ENCODE data around the gene ABR. TPM values are rescaled to one million over a fixed set of nuclear protein-coding genes. Genes with fewer than 3 reads are reported as not detected.

ABR gene
- total and polyA plus RNA-seq, 2 of the 8 experiments (the other 6 are each of a cell fraction or from before 2014, with no cell fraction given) = 44.8 to 47.2 TPM

DNA sequence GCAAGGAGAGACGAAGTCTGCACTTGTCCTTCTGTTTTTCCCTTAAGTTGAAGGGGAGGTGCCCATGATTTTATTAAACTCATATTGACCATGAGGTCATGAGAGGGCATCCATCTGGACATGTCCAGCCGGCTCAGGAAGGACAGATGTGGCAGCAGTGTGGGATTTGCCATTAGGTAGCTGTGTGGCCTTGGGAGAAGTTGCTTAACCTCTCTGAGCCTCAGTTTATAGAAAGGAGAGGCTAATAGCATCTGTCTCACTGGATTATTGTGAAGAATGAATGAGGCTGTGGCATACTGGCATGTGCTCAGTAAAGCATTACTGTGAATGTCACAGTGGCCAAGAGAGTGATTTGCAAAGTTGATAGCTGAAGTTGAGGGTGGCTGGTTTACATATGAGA lies 181.7 kb downstream of the ABR start:
- FAIRE-seq (no peak), DNase-seq (ENCODE audit: low read depth in 1 of 2, low spot score in 2 of 2) (no peak)
- WGBS, 2 experiments (ENCODE audit: extremely low coverage in 1 of 2, insufficient coverage in 1 of 2, insufficient read length in 1 of 2, insufficient replicate concordance in 2 of 2, low coverage in 1 of 2, low lambda C conversion rate in 2 of 2, missing lambda C conversion rate in 1 of 2) = 91% methylated on average over 2 of the region's 2 CpGs; no CpG with 5 or more reads in 1 of the 2 experiments
- Histone ChIP-seq H4K91ac (replicated peaks; ENCODE audit: insufficient read length, low read length) (no peak overlapping the region), H3K14ac (ENCODE audit: insufficient read length) (no peak overlapping the region), H3K4me1 (replicated peaks in 1 of 4; ENCODE audit: control insufficient read depth in 3 of 4, insufficient read depth in 4 of 4, low read length in 3 of 4) (peaks cover 0 to 5% (median 0%) of the 10 kb centered on the region in 4 experiments; a peak in 2 of 7 replicates), H3K9me3 (ENCODE audit: insufficient read depth in 2 of 2, low read depth in 1 of 2, low read length in 1 of 2) (no peaks in the 10 kb centered on the region), H2BK20ac (ENCODE audit: low read length) (no peak overlapping the region), H4K5ac (ENCODE audit: insufficient read length, low read depth, low read length) (no peak overlapping the region), H2AK5ac (ENCODE audit: low read depth, low read length) (no peak overlapping the region), H3K23ac (ENCODE audit: insufficient read length) (no peak overlapping the region), H4K8ac (ENCODE audit: extremely low read depth, insufficient read depth, low read length) (no peak overlapping the region), H2BK12ac (ENCODE audit: low read depth, low read length) (no peak overlapping the region), H3K23me2 (ENCODE audit: low read depth, low read length) (peaks cover 8% of the 10 kb centered on the region; the same call in 1 of the 2 replicates), H3K18ac (ENCODE audit: extremely low read depth, low read length) (no peak overlapping the region), H3K79me1 (ENCODE audit: low read depth, low read length) (0 out of 2 replicates have a peak, but pooled peaks cover 4% of the 10 kb centered on the region), H3K27ac (ENCODE audit: low read depth, low read length) (no peak overlapping the region), H3K4ac (replicated peaks; ENCODE audit: insufficient read length, low read depth, low read length) (no peak overlapping the region), H3K4me3 (ENCODE audit: extremely low read depth in 1 of 4, insufficient read depth in 2 of 4, low read depth in 3 of 4, low read length in 4 of 4) (peak overlapping the region; percentile 86 to 99 (median 94); a peak in 5 of 8 replicates), H4K20me1 (replicated peaks in 1 of 2; ENCODE audit: control insufficient read depth in 1 of 2, insufficient read depth in 2 of 2, low read length in 2 of 2) (peaks cover 2 to 4% of the 10 kb centered on the region in 2 experiments), H2BK15ac (ENCODE audit: low read length) (no peak overlapping the region), H2BK120ac (replicated peaks; ENCODE audit: low read depth, low read length) (no peak overlapping the region), H3K56ac (replicated peaks; ENCODE audit: insufficient read length, low read depth, low read length) (no peak overlapping the region), H2AFZ (ENCODE audit: low read length) (no peak overlapping the region), H3K4me2 (ENCODE audit: insufficient read depth in 1 of 2, low read depth in 2 of 2, low read length in 2 of 2) (peak overlapping the region; percentile 32 to 73), H3K36me3 (ENCODE audit: control insufficient read depth in 2 of 4, insufficient read depth in 4 of 4, low read length in 3 of 4) (peaks cover 6 to 26% (median 16%) of the 10 kb centered on the region in 4 experiments), H3K9ac (replicated peaks in 1 of 4; ENCODE audit: extremely low read depth in 1 of 4, low read depth in 3 of 4, low read length in 3 of 4) (no peak overlapping the region; a peak in 1 of 7 replicates), H3K27me3 (replicated peaks in 1 of 4; ENCODE audit: control insufficient read depth in 3 of 4, extremely low read depth in 1 of 4, insufficient read depth in 3 of 4, low read length in 3 of 4) (no peaks in the 10 kb centered on the region; a peak in 1 of 7 replicates), H3K79me2 (ENCODE audit: control insufficient read depth in 1 of 2, insufficient read depth in 2 of 2, low read length in 2 of 2) (peaks cover 0 to 13% of the 10 kb centered on the region in 2 experiments; a peak in 2 of 4 replicates), H2BK5ac (ENCODE audit: low read depth, low read length) (no peak overlapping the region)
- POLR2A ChIA-PET (ENCODE audit: partially characterized antibody) = interaction anchor here (1.5 to 2.3 kb wide), 3 partner anchors 10 to 207 kb away, joined by 3 to 8 read pairs (median 6); no protein-coding TSS in a partner anchor
- CTCF ChIA-PET (ENCODE audit: partially characterized antibody) = interaction anchor here (0.9 to 12.7 kb wide), 13 partner anchors 18 to 293 kb away, joined by 3 to 144 read pairs (median 5); partner anchors contain the start of genes GLOD4, MRM3 and NXN
- TF ChIP-seq RBBP5 (IDR thresholded peaks at IDR 0.05; ENCODE audit: borderline replicate concordance, low read depth, low read length) = no peak
- no peak for TF ChIP-seq CHD2 (IDR thresholded peaks at IDR 0.05; ENCODE audit: low read length)
- no peak for TF ChIP-seq CBX8 (IDR thresholded peaks at IDR 0.05; ENCODE audit: borderline replicate concordance, low read depth, low read length)
- no peak for TF ChIP-seq JUND (IDR thresholded peaks at IDR 0.05; ENCODE audit: low read length)
- TF ChIP-seq SIRT6 (IDR thresholded peaks at IDR 0.05; ENCODE audit: low read length) = no peak
- no peak for TF ChIP-seq CHD1 (IDR thresholded peaks at IDR 0.05; ENCODE audit: low read depth, low read length)
